ENCODE results near the gene LTBP1.

GRCh38 chr2:33321236-33321771 is 374.6 kb downstream of the LTBP1 start:
- no peak for TF ChIP-seq CTCF (conservative IDR thresholded peaks at IDR 0.05 in 1 of 2, IDR thresholded peaks at IDR 0.05 in 1 of 2; ENCODE audit: extremely low read depth in 1 of 2, insufficient read depth in 1 of 2, low read depth in 1 of 2, low read length in 2 of 2)
- TF ChIP-seq EZH2 (IDR thresholded peaks at IDR 0.05; ENCODE audit: borderline replicate concordance, low read length), result no peak
